ENCODE measurements around the gene KCP.

KCP gene

GRCh38 chr7:128910569-128910945 is at the start of gene KCP:
KCP (minus strand) TSS chr7:128910709; CDS start chr7:128910676, 33 bp downstream.
- H3K27ac ChIP-seq (ENCODE audit: low read length) = no peak within 1 kb of the TSS
- H3K9ac ChIP-seq (ENCODE audit: low read length) = peak within 1 kb of the TSS; percentile 9
- H3K27me3 ChIP-seq (ENCODE audit: control insufficient read depth, insufficient read depth, low read length) = peaks cover 24% of the 10 kb centered on the region
- H3K36me3 ChIP-seq (ENCODE audit: control insufficient read depth, low read depth, low read length) = no peaks in the 10 kb centered on the region
- H3K9me3 ChIP-seq (ENCODE audit: control insufficient read depth, low read depth, low read length) = no peaks in the 10 kb centered on the region
- H3K4me3 ChIP-seq (ENCODE audit: low read length) = peak within 1 kb of the TSS; percentile 72
- peaks cover 26% of the 10 kb centered on the region for H3K4me1 ChIP-seq (ENCODE audit: control insufficient read depth, low read depth, low read length)

GRCh38 chr7:128959296-128959695 is 48.8 kb upstream of the KCP start:
- Histone ChIP-seq H3K9ac (ENCODE audit: low read length) (no peak overlapping the region), H3K4me1 (ENCODE audit: control insufficient read depth, low read depth, low read length) (peaks cover 8% of the 10 kb centered on the region), H3K9me3 (ENCODE audit: control insufficient read depth, low read depth, low read length) (no peaks in the 10 kb centered on the region), H3K27me3 (ENCODE audit: control insufficient read depth, insufficient read depth, low read length) (no peaks in the 10 kb centered on the region), H3K36me3 (ENCODE audit: control insufficient read depth, low read depth, low read length) (peaks cover 57% of the 10 kb centered on the region), H3K27ac (ENCODE audit: low read length) (no peak overlapping the region), H3K4me3 (ENCODE audit: low read length) (no peak overlapping the region)

GRCh38 chr7:128955981-128956380 is 45.5 kb upstream of the KCP start:
- no peaks in the 10 kb centered on the region for H3K27me3 ChIP-seq (ENCODE audit: control insufficient read depth, insufficient read depth, low read length)
- H3K27ac ChIP-seq (ENCODE audit: low read length) = no peak overlapping the region
- H3K9ac ChIP-seq (ENCODE audit: low read length) = no peak overlapping the region
- peaks cover 8% of the 10 kb centered on the region for H3K4me1 ChIP-seq (ENCODE audit: control insufficient read depth, low read depth, low read length)
- H3K9me3 ChIP-seq (ENCODE audit: control insufficient read depth, low read depth, low read length) = no peaks in the 10 kb centered on the region
- peaks cover 48% of the 10 kb centered on the region for H3K36me3 ChIP-seq (ENCODE audit: control insufficient read depth, low read depth, low read length)
- H3K4me3 ChIP-seq (ENCODE audit: low read length) = no peak overlapping the region

GRCh38 chr7:128954830-128955802 is 44.6 kb upstream of the KCP start:
- no peaks in the 10 kb centered on the region for H3K9me3 ChIP-seq (ENCODE audit: control insufficient read depth, low read depth, low read length)
- H3K27me3 ChIP-seq (ENCODE audit: control insufficient read depth, insufficient read depth, low read length) = no peaks in the 10 kb centered on the region
- H3K4me3 ChIP-seq (ENCODE audit: low read length) = no peak overlapping the region
- H3K4me1 ChIP-seq (ENCODE audit: control insufficient read depth, low read depth, low read length) = peaks cover 8% of the 10 kb centered on the region
- H3K27ac ChIP-seq (ENCODE audit: low read length) = no peak overlapping the region
- no peak overlapping the region for H3K9ac ChIP-seq (ENCODE audit: low read length)
- peaks cover 46% of the 10 kb centered on the region for H3K36me3 ChIP-seq (ENCODE audit: control insufficient read depth, low read depth, low read length)

- H3K27me3 ChIP-seq (ENCODE audit: control insufficient read depth, insufficient read depth, low read length) = no peaks in the 10 kb centered on the region
- H3K36me3 ChIP-seq (ENCODE audit: control insufficient read depth, low read depth, low read length) = peaks cover 41% of the 10 kb centered on the region
- H3K4me3 ChIP-seq (ENCODE audit: low read length) = no peak overlapping the region
- H3K9ac ChIP-seq (ENCODE audit: low read length) = no peak overlapping the region
- H3K27ac ChIP-seq (ENCODE audit: low read length) = no peak overlapping the region
- H3K4me1 ChIP-seq (ENCODE audit: control insufficient read depth, low read depth, low read length) = peaks cover 8% of the 10 kb centered on the region
- H3K9me3 ChIP-seq (ENCODE audit: control insufficient read depth, low read depth, low read length) = no peaks in the 10 kb centered on the region
These were observed 43.6 kb upstream of the KCP start for GRCh38 chr7:128954150-128954549.

- Histone ChIP-seq H3K4me1 (ENCODE audit: control insufficient read depth, low read depth, low read length) (peaks cover 8% of the 10 kb centered on the region), H3K27me3 (ENCODE audit: control insufficient read depth, insufficient read depth, low read length) (no peaks in the 10 kb centered on the region), H3K9me3 (ENCODE audit: control insufficient read depth, low read depth, low read length) (no peaks in the 10 kb centered on the region), H3K9ac (ENCODE audit: low read length) (no peak overlapping the region), H3K4me3 (ENCODE audit: low read length) (no peak overlapping the region), H3K36me3 (ENCODE audit: control insufficient read depth, low read depth, low read length) (peaks cover 18% of the 10 kb centered on the region), H3K27ac (ENCODE audit: low read length) (no peak overlapping the region)
These were observed 40.8 kb upstream of the KCP start for GRCh38 chr7:128951296-128951695.

GRCh38 chr7:128948976-128949760 is 38.7 kb upstream of the KCP start:
- H3K27me3 ChIP-seq (ENCODE audit: control insufficient read depth, insufficient read depth, low read length) = no peaks in the 10 kb centered on the region
- no peak overlapping the region for H3K4me3 ChIP-seq (ENCODE audit: low read length)
- H3K27ac ChIP-seq (ENCODE audit: low read length) = no peak overlapping the region
- no peaks in the 10 kb centered on the region for H3K4me1 ChIP-seq (ENCODE audit: control insufficient read depth, low read depth, low read length)
- H3K36me3 ChIP-seq (ENCODE audit: control insufficient read depth, low read depth, low read length) = peaks cover 10% of the 10 kb centered on the region
- H3K9ac ChIP-seq (ENCODE audit: low read length) = no peak overlapping the region
- H3K9me3 ChIP-seq (ENCODE audit: control insufficient read depth, low read depth, low read length) = no peaks in the 10 kb centered on the region

GRCh38 chr7:128948312-128948973 is 37.9 kb upstream of the KCP start:
- H3K9ac ChIP-seq (ENCODE audit: low read length) = no peak overlapping the region
- no peak overlapping the region for H3K27ac ChIP-seq (ENCODE audit: low read length)
- no peaks in the 10 kb centered on the region for H3K9me3 ChIP-seq (ENCODE audit: control insufficient read depth, low read depth, low read length)
- H3K36me3 ChIP-seq (ENCODE audit: control insufficient read depth, low read depth, low read length) = peaks cover 3% of the 10 kb centered on the region
- no peaks in the 10 kb centered on the region for H3K27me3 ChIP-seq (ENCODE audit: control insufficient read depth, insufficient read depth, low read length)
- H3K4me3 ChIP-seq (ENCODE audit: low read length) = no peak overlapping the region
- no peaks in the 10 kb centered on the region for H3K4me1 ChIP-seq (ENCODE audit: control insufficient read depth, low read depth, low read length)

GRCh38 chr7:128947854-128948253 is 37.3 kb upstream of the KCP start:
- Histone ChIP-seq H3K9me3 (ENCODE audit: control insufficient read depth, low read depth, low read length) (no peaks in the 10 kb centered on the region), H3K27me3 (ENCODE audit: control insufficient read depth, insufficient read depth, low read length) (no peaks in the 10 kb centered on the region), H3K36me3 (ENCODE audit: control insufficient read depth, low read depth, low read length) (no peaks in the 10 kb centered on the region), H3K4me1 (ENCODE audit: control insufficient read depth, low read depth, low read length) (no peaks in the 10 kb centered on the region), H3K4me3 (ENCODE audit: low read length) (no peak overlapping the region), H3K27ac (ENCODE audit: low read length) (no peak overlapping the region), H3K9ac (ENCODE audit: low read length) (no peak overlapping the region)

GRCh38 chr7:128946936-128947830 is 36.7 kb upstream of the KCP start:
- no peak overlapping the region for H3K27ac ChIP-seq (ENCODE audit: low read length)
- H3K9me3 ChIP-seq (ENCODE audit: control insufficient read depth, low read depth, low read length) = no peaks in the 10 kb centered on the region
- H3K4me3 ChIP-seq (ENCODE audit: low read length) = no peak overlapping the region
- H3K27me3 ChIP-seq (ENCODE audit: control insufficient read depth, insufficient read depth, low read length) = no peaks in the 10 kb centered on the region
- H3K9ac ChIP-seq (ENCODE audit: low read length) = no peak overlapping the region
- no peaks in the 10 kb centered on the region for H3K4me1 ChIP-seq (ENCODE audit: control insufficient read depth, low read depth, low read length)
- no peaks in the 10 kb centered on the region for H3K36me3 ChIP-seq (ENCODE audit: control insufficient read depth, low read depth, low read length)
